A549 (cell line): ENCODE measurements around the gene NEDD4L. TPM values are rescaled to one million over a fixed set of nuclear protein-coding genes. Genes with fewer than 3 reads are reported as not detected.

Experiments used
- ATAC-seq, 2 experiments: fragments of 200-7000 bp in 1 of 2; fragments of >200 bp in 1 of 2; cut with Nextera tagmentation in 1 of 2; cut with Tn5 transposase in 1 of 2; 3 replicates each; pipeline versions ENCODE4 v1.8.0 to v1.9.1; 2018 to 2020; ENCODE audit warnings: mild to moderate bottlenecking in 1 of 2, moderate library complexity in 1 of 2
- CTCF ChIA-PET: fragments of 300-600 bp; sonication (Branson Sonifier 250); formaldehyde crosslinking; extraction: SDS; loops from one replicate; lab custom pipeline; 2021; ENCODE audit warnings: antibody characterized with exemption, inconsistent platforms; lab: Yijun Ruan, JAX
- POLR2A ChIA-PET: fragments of 350-600 bp; formaldehyde crosslinking; extraction: SDS; loops from one replicate; lab custom pipeline; 2021; ENCODE audit warnings: antibody characterized with exemption, inconsistent platforms; lab: Yijun Ruan, JAX
- DNase-seq, 2 experiments: peaks; one replicate each; pipeline versions ENCODE4 v3.0.0 to v3.0.0-alpha.2; 2011 to 2016; ENCODE audit warnings: low read depth in 1 of 2, low spot score in 1 of 2
- FAIRE-seq: peaks from 2 replicates; lab custom pipeline; 2011; peaks lifted over from hg19 to GRCh38; lab: Jason Lieb, UNC
- H3K27ac ChIP-seq, 2 experiments: fragments of >200 bp; sonication (Bioruptor Twin); formaldehyde crosslinking; 3 replicates each; pipeline ENCODE4 v1.5.1; 2016 to 2017
- H3K4me1 ChIP-seq: fragments of >200 bp; sonication (Bioruptor Twin); formaldehyde crosslinking; 3 replicates; pipeline ENCODE4 v1.6.1; 2016
- H3K4me2 ChIP-seq: fragments of >200 bp; sonication (Bioruptor Twin); formaldehyde crosslinking; 3 replicates; pipeline ENCODE4 v1.6.1; 2016
- H3K4me3 ChIP-seq: fragments of >200 bp; sonication (Bioruptor Twin); formaldehyde crosslinking; 3 replicates; pipeline ENCODE4 v1.5.1; 2016
- H3K9me3 ChIP-seq: fragments of >200 bp; sonication (Bioruptor Twin); formaldehyde crosslinking; 3 replicates; pipeline ENCODE4 v1.6.1; 2016
- CBX8 ChIP-seq: fragments of 200-600 bp; sonication (generic); IDR thresholded peaks from 2 replicates; pipeline ENCODE4 v1.6.1; 2016
- CHD4 ChIP-seq: fragments of 200-600 bp; sonication (generic); IDR thresholded peaks from 2 replicates; pipeline ENCODE4 v1.6.1; 2016; ENCODE audit warnings: antibody characterized with exemption, mild to moderate bottlenecking, borderline replicate concordance
- E2F6 ChIP-seq: IDR thresholded peaks from 2 replicates; pipeline ENCODE4 v1.6.1; 2012; ENCODE audit warnings: low read depth, borderline replicate concordance
- ELK1 ChIP-seq: fragments of 150-350 bp; IDR thresholded peaks from 2 replicates; pipeline ENCODE4 v1.6.1; 2014; ENCODE audit warnings: low read depth, mild to moderate bottlenecking, low read length
- EP300 ChIP-seq, 2 experiments: fragments of >200 bp; sonication (Bioruptor Twin); formaldehyde crosslinking; IDR thresholded peaks; 2 replicates in 1 of 2; 3 replicates in 1 of 2; pipeline ENCODE4 v1.6.1; 2016 to 2017
- HDAC2 ChIP-seq: fragments of 200-600 bp; sonication (generic); IDR thresholded peaks from 2 replicates; pipeline ENCODE4 v1.6.1; 2016
- HOXA7 ChIP-seq: fragments of 250-450 bp; sonication (Bioruptor Pico); IDR thresholded peaks from 2 replicates; pipeline ENCODE4 v1.5.0; 2020; ENCODE audit warnings: mild to moderate bottlenecking, moderate library complexity
- JUN ChIP-seq, 2 experiments: fragments of >200 bp; sonication (Bioruptor Twin); formaldehyde crosslinking; IDR thresholded peaks; 2 replicates in 1 of 2; 3 replicates in 1 of 2; pipeline ENCODE4 v1.6.1; 2016 to 2017
- JUNB ChIP-seq: fragments of >200 bp; sonication (Bioruptor Twin); formaldehyde crosslinking; IDR thresholded peaks from 2 replicates; pipeline ENCODE4 v1.6.1; 2016
- MAFK ChIP-seq: fragments of 450-650 bp; IDR thresholded peaks from 2 replicates; pipeline ENCODE4 v1.6.1; 2014; ENCODE audit not compliant: partially characterized antibody
- NPAS2 ChIP-seq: fragments of 250-450 bp; sonication (Bioruptor Pico); IDR thresholded peaks from 2 replicates; pipeline ENCODE4 v1.8.0; 2022; ENCODE audit warnings: mild to moderate bottlenecking, moderate library complexity, borderline replicate concordance
- PBX3 ChIP-seq: IDR thresholded peaks from 2 replicates; pipeline ENCODE4 v1.6.1; 2012
- PHF8 ChIP-seq: fragments of 200-600 bp; sonication (generic); IDR thresholded peaks from 2 replicates; pipeline ENCODE4 v1.6.1; 2016; ENCODE audit warnings: low read depth, mild to moderate bottlenecking, antibody characterized with exemption, moderate library complexity, borderline replicate concordance
- RNF2 ChIP-seq: fragments of 200-600 bp; sonication (generic); IDR thresholded peaks from 2 replicates; pipeline ENCODE4 v1.6.1; 2016; ENCODE audit warnings: low read depth, mild to moderate bottlenecking, antibody characterized with exemption, moderate library complexity, borderline replicate concordance
- SMC3 ChIP-seq: fragments of >200 bp; sonication (Bioruptor Twin); formaldehyde crosslinking; IDR thresholded peaks from 3 replicates; pipeline ENCODE4 v1.6.1; 2018; ENCODE audit warnings: inconsistent platforms
- USF2 ChIP-seq: fragments of 450-650 bp; IDR thresholded peaks from 2 replicates; pipeline ENCODE4 v1.6.1; 2014; ENCODE audit warnings: antibody characterized with exemption
- ZFP36 ChIP-seq: fragments of 450-650 bp; IDR thresholded peaks from 2 replicates; pipeline ENCODE4 v1.6.1; 2014; ENCODE audit warnings: borderline replicate concordance; ENCODE audit not compliant: partially characterized antibody
- ZSCAN20 ChIP-seq: fragments of 250-450 bp; sonication (Bioruptor Pico); IDR thresholded peaks from 2 replicates; pipeline ENCODE4 v1.8.0; 2022; ENCODE audit warnings: mild to moderate bottlenecking, moderate library complexity
- WGBS: methylation state at CpG from one replicate; pipeline ENCODE4 v1.1.6; 2017; ENCODE audit errors: missing lambda C conversion rate; 5-methylcytosine and 5-hydroxymethylcytosine counted together
- polyA plus RNA-seq, 4 experiments: library from polyadenylated mRNA; depleted of rRNA in 3 of 4; stranded (reverse); fragments of >200 nt; fragmentation: RNase III in 1 of 4; extraction: RNeasy Plus Mini Kit Qiagen cat#74134 plus additional on column Dnase treatment in 1 of 4; gene quantifications; 2 replicates in 3 of 4; 3 replicates in 1 of 4; pipeline ENCODE4 v1.2.3, GENCODE V29; 2011 to 2017

Gene NEDD4L
- polyA plus RNA-seq, 2 of the 4 experiments (the other 2 are of a cell fraction), result 18.0 to 36.5 TPM

- 83% methylated on average over 7 of the region's 7 CpGs for WGBS
- FAIRE-seq (no peak), DNase-seq (no peak), ATAC-seq (no peak)
- TF ChIP-seq E2F6, result no peak
- TF ChIP-seq JUN (IDR thresholded peaks at IDR 0.05), result no peak
- no peak for TF ChIP-seq NPAS2
- no peak for TF ChIP-seq ELK1
- TF ChIP-seq USF2, result no peak
- no peak for TF ChIP-seq SMC3
- no peak for TF ChIP-seq MAFK
- TF ChIP-seq HOXA7 (CRISPR knock-in tag), result no peak
- no peak for TF ChIP-seq JUNB
- TF ChIP-seq CBX8, result no peak
- no peak for TF ChIP-seq HDAC2
- ChIA-PET CTCF (no interaction called here), POLR2A (no interaction called here)
- Histone ChIP-seq H3K27ac (no peak overlapping the region), H3K4me1 (peaks cover 15% of the 10 kb centered on the region; the same call in 2 of the 3 replicates), H3K4me2 (no peak overlapping the region), H3K4me3 (no peak overlapping the region), H3K9me3 (no peaks in the 10 kb centered on the region)
Observed at GRCh38 chr18:58272779-58273435, 228.9 kb downstream of the NEDD4L start.

- 50% methylated on average over 1 of the region's 1 CpG for WGBS
- Histone ChIP-seq H3K9me3 (no peaks in the 10 kb centered on the region), H3K4me2 (no peak overlapping the region), H3K4me3 (no peak overlapping the region), H3K4me1 (peaks cover 1% of the 10 kb centered on the region; the same call in 1 of the 3 replicates), H3K27ac (no peak overlapping the region)
- DNase-seq (no peak), FAIRE-seq (no peak), ATAC-seq (no peak)
- POLR2A ChIA-PET, result no interaction called here
- CTCF ChIA-PET, result no interaction called here
- no peak for TF ChIP-seq ZSCAN20 (CRISPR knock-in tag)
- no peak for TF ChIP-seq PHF8
- no peak for TF ChIP-seq MAFK
- no peak for TF ChIP-seq RNF2
- TF ChIP-seq PBX3, result no peak
- no peak for TF ChIP-seq CHD4
- no peak for TF ChIP-seq ZFP36
- no peak for TF ChIP-seq EP300 (IDR thresholded peaks at IDR 0.05)
- TF ChIP-seq USF2, result no peak
- no peak for TF ChIP-seq JUN (IDR thresholded peaks at IDR 0.05)
Observed at GRCh38 chr18:58275176-58275575, 231.2 kb downstream of the NEDD4L start.
